Activated T-helper 1 cell treated with anti-CD3 and anti-CD28 coated beads, Interleukin-12 subunit alpha, Interleukin-12 subunit beta, Interleukin-2, Interleukin-4 antibody, amounts not matched to agents 30 ng/mL and 10 ng/mL and 1 ng/mL, durations not matched to agents 14 hours and 24 hours and 36 hours (primary cell): ENCODE results near the gene DHX9. TPM values are rescaled to one million over a fixed set of nuclear protein-coding genes. Genes with fewer than 3 reads are reported as not detected.

Experiments
- DNase-seq: peaks from one replicate; pipeline ENCODE4 v3.0.0; 2021; ENCODE audit warnings: low spot score
- H3K27ac Mint-ChIP-seq: one replicate; pipeline ENCODE4 v1.8.0; 2021; ENCODE audit warnings: mild to moderate bottlenecking, mixed read lengths
- H3K27me3 Mint-ChIP-seq: one replicate; pipeline ENCODE4 v1.8.0; 2022; ENCODE audit warnings: mild to moderate bottlenecking, moderate library complexity, mixed read lengths; ENCODE audit not compliant: insufficient read depth
- H3K36me3 Mint-ChIP-seq: one replicate; pipeline ENCODE4 v1.8.0; 2021; ENCODE audit warnings: low read depth, mixed read lengths
- H3K4me1 Mint-ChIP-seq: one replicate; pipeline ENCODE4 v1.8.0; 2021; ENCODE audit warnings: low read depth, mixed read lengths
- H3K4me3 Mint-ChIP-seq: one replicate; pipeline ENCODE4 v1.8.0; 2021; ENCODE audit warnings: mild to moderate bottlenecking, moderate library complexity, mixed read lengths
- H3K9me3 Mint-ChIP-seq: one replicate; pipeline ENCODE4 v1.8.0; 2021; ENCODE audit warnings: mixed read lengths
- intact Hi-C: fragments of 100-400 bp; cut with micrococcal nuclease; formaldehyde crosslinking; loops from one replicate; pipeline ENCODE4 v1.15.1; 2024
- total RNA-seq: library from RNA; stranded (reverse); gene quantifications from 2 replicates; pipeline ENCODE4 v1.2.3, GENCODE V29; 2022

DHX9 gene
- total RNA-seq, 1 donor from 2014 or later, result 346 TPM

GRCh38 chr1:182917378-182917777, 78.2 kb downstream of the DHX9 start:
- intact Hi-C loops, result no loop called here
- Mint-ChIP-seq H3K27ac (no peak overlapping the region), H3K4me1 (no peaks in the 10 kb centered on the region), H3K4me3 (no peak overlapping the region), H3K36me3 (no peaks in the 10 kb centered on the region), H3K27me3 (peaks cover 10% of the 10 kb centered on the region), H3K9me3 (no peaks in the 10 kb centered on the region)
- DNase-seq, result no peak

GRCh38 chr1:182925661-182926060, 86.5 kb downstream of the DHX9 start:
- Mint-ChIP-seq H3K4me1 (no peaks in the 10 kb centered on the region), H3K9me3 (no peaks in the 10 kb centered on the region), H3K27me3 (peaks cover 19% of the 10 kb centered on the region), H3K27ac (no peak overlapping the region), H3K36me3 (no peaks in the 10 kb centered on the region), H3K4me3 (no peak overlapping the region)
- intact Hi-C loops, result no loop called here
- DNase-seq, result no peak

- no peaks in the 10 kb centered on the region for H3K4me1 Mint-ChIP-seq
- no peak overlapping the region for H3K27ac Mint-ChIP-seq
- intact Hi-C loops, result no loop called here
- no peak for DNase-seq
- no peaks in the 10 kb centered on the region for H3K36me3 Mint-ChIP-seq
- no peak overlapping the region for H3K4me3 Mint-ChIP-seq
- H3K9me3 Mint-ChIP-seq, result no peaks in the 10 kb centered on the region
- peaks cover 15% of the 10 kb centered on the region for H3K27me3 Mint-ChIP-seq
These were observed 88.7 kb downstream of the DHX9 start for GRCh38 chr1:182927693-182928433.

GRCh38 chr1:182930985-182931384, 91.8 kb downstream of the DHX9 start:
- Mint-ChIP-seq H3K27ac (no peak overlapping the region), H3K4me1 (no peaks in the 10 kb centered on the region), H3K27me3 (peaks cover 17% of the 10 kb centered on the region), H3K4me3 (no peak overlapping the region), H3K9me3 (peaks cover 5% of the 10 kb centered on the region), H3K36me3 (no peaks in the 10 kb centered on the region)
- intact Hi-C loops, result no loop called here
- no peak for DNase-seq

- intact Hi-C loops, result no loop called here
- no peak for DNase-seq
- no peak overlapping the region for H3K27ac Mint-ChIP-seq
- H3K36me3 Mint-ChIP-seq, result no peaks in the 10 kb centered on the region
- no peaks in the 10 kb centered on the region for H3K4me1 Mint-ChIP-seq
- no peak overlapping the region for H3K4me3 Mint-ChIP-seq
- H3K9me3 Mint-ChIP-seq, result peaks cover 5% of the 10 kb centered on the region
- H3K27me3 Mint-ChIP-seq, result peaks cover 26% of the 10 kb centered on the region
These were observed 96.6 kb downstream of the DHX9 start for GRCh38 chr1:182935716-182936115.

Other genes with a start within 250 kb of the DHX9 start
- 138 and 143 TPM in 2 replicates for gene RGS16, start 235.0 kb upstream of the DHX9 start, total RNA-seq
- not detected in 2 replicates for gene RGS8, start 154.8 kb upstream of the DHX9 start, total RNA-seq
- 6.4 and 6.9 TPM in 2 replicates for gene NPL, start 49.6 kb upstream of the DHX9 start, total RNA-seq
- gene SHCBP1L, start 113.8 kb downstream of the DHX9 start, total RNA-seq, result not detected in 2 replicates
- 0.44 and 0.49 TPM in 2 replicates for gene LAMC1, start 184.1 kb downstream of the DHX9 start, total RNA-seq